A673 (cell line): ENCODE data around the gene HECW1. TPM values are rescaled to one million over a fixed set of nuclear protein-coding genes. Genes with fewer than 3 reads are reported as not detected.

Experiments
- BruUV-seq: library from RNA; stranded (reverse); fragments of 400-500 nt; replicated peaks from 2 replicates; lab custom pipeline; 2021; lab: Mats Ljungman, UMichigan
- CTCF ChIA-PET: fragments of 300-600 bp; sonication (Branson Sonifier 250); formaldehyde crosslinking; loops from one replicate; lab custom pipeline; 2022; ENCODE audit warnings: antibody characterized with exemption; lab: Charles Lee
- POLR2A ChIA-PET: fragments of 300-600 bp; sonication (Branson Sonifier 250); formaldehyde crosslinking; loops from one replicate; lab custom pipeline; 2022; ENCODE audit warnings: antibody characterized with exemption; ENCODE audit not compliant: low non-redundant PET; lab: Charles Lee
- DNase-seq: peaks from one replicate; pipeline ENCODE4 v3.0.0-alpha.2; 2015; ENCODE audit warnings: low spot score
- H3K27ac ChIP-seq: fragments of 200-600 bp; sonication (generic); 2 replicates; pipeline ENCODE4 v1.5.1; 2016; ENCODE audit warnings: mixed run types, low read depth, mild to moderate bottlenecking, mixed read lengths, antibody characterized with exemption, low read length; ENCODE audit not compliant: poor library complexity, severe bottlenecking
- H3K27me3 ChIP-seq: fragments of 200-600 bp; sonication (generic); replicated peaks from 2 replicates; pipeline ENCODE4 v1.6.1; 2017; ENCODE audit warnings: mixed run types, low read depth, mild to moderate bottlenecking, mixed read lengths, antibody characterized with exemption, low read length; ENCODE audit not compliant: insufficient read depth, poor library complexity
- H3K36me3 ChIP-seq: fragments of 200-600 bp; sonication (generic); 2 replicates; pipeline ENCODE4 v1.6.1; 2016; ENCODE audit warnings: mixed run types, mild to moderate bottlenecking, mixed read lengths, antibody characterized with exemption, low read length; ENCODE audit not compliant: insufficient read depth, poor library complexity, severe bottlenecking
- H3K4me1 ChIP-seq: fragments of 200-600 bp; sonication (generic); 2 replicates; pipeline ENCODE4 v1.6.1; 2017; ENCODE audit warnings: mixed run types, mild to moderate bottlenecking, mixed read lengths, antibody characterized with exemption, low read length; ENCODE audit not compliant: insufficient read depth, poor library complexity, severe bottlenecking
- H3K4me3 ChIP-seq: fragments of 200-600 bp; sonication (generic); 2 replicates; pipeline ENCODE4 v1.5.1; 2016; ENCODE audit warnings: low read depth, mixed run types, mild to moderate bottlenecking, mixed read lengths, low read length; ENCODE audit not compliant: poor library complexity, severe bottlenecking
- H3K9me3 ChIP-seq: fragments of 200-600 bp; sonication (generic); 2 replicates; pipeline ENCODE4 v1.6.1; 2016; ENCODE audit warnings: mixed run types, low read depth, mild to moderate bottlenecking, mixed read lengths, antibody characterized with exemption, low read length; ENCODE audit not compliant: poor library complexity, severe bottlenecking
- EZH2 ChIP-seq: fragments of 200-600 bp; sonication (generic); IDR thresholded peaks from 2 replicates; pipeline ENCODE4 v1.6.1; 2017; ENCODE audit warnings: borderline replicate concordance, low read depth, mild to moderate bottlenecking, mixed read lengths, antibody characterized with exemption, low read length; ENCODE audit not compliant: poor library complexity, severe bottlenecking
- intact Hi-C: fragments of 100-400 bp; cut with micrococcal nuclease; formaldehyde crosslinking; loops from one replicate; pipeline ENCODE4 v1.10.0; 2022; ENCODE audit not compliant: unreplicated experiment
- total RNA-seq: library from RNA; stranded (reverse); gene quantifications from 2 replicates; pipeline ENCODE4 v1.2.3, GENCODE V29; 2021
- TF ChIP-seq, protein P1 (sequence below): fragments of 300-800, 200-600 bp; sonication (generic); conservative IDR thresholded peaks from 2 replicates; pipeline ENCODE4 v1.5.1; 2017; ENCODE audit warnings: low read depth, mild to moderate bottlenecking, antibody characterized with exemption, low read length, moderate library complexity, mixed read lengths

HECW1 gene
- total RNA-seq, 1 experiment from 2014 or later, result 0.39 TPM

DNA sequence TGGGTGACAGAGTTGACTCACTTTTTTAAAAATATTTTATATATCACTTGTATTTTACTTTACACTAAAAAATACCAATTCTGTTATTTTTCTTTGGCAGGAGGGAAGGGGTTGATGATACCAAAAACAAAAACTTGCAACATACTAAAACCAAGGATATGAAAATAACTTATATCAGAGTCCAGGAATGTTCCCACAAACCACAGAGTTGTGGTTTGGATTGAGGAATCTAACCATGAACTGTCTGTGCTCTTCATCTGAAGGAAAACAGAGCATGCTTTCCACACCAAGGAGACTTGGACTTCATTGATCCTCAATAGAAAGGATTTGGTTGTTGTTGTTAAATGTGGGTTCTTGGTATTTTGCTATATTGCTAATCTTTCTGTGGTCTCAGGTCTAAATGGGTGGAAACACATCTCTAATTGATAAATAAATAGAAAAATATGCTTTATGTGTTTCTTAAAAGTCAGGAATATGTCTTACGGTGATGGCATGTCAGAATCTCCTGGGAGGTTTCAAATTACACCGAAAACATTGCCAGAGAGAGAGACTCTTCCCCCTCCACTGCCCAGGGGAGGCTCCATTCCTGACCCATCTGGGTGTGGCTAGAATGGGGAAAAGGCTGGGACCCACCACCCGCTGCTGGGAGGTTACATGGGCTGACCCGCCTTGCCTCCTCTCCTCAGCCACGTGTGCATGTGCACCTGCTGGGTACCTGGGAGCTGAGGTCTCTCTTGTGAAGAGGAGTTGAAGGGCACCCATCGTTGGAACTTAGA, 423.6 kb downstream of the HECW1 start:
- Histone ChIP-seq H3K27me3 (no peaks in the 10 kb centered on the region), H3K9me3 (no peaks in the 10 kb centered on the region), H3K36me3 (no peaks in the 10 kb centered on the region), H3K27ac (no peak overlapping the region), H3K4me1 (peaks cover 9% of the 10 kb centered on the region), H3K4me3 (no peak overlapping the region)
- CTCF ChIA-PET, result no interaction called here
- POLR2A ChIA-PET, result no interaction called here
- TF ChIP-seq, protein P1, sequence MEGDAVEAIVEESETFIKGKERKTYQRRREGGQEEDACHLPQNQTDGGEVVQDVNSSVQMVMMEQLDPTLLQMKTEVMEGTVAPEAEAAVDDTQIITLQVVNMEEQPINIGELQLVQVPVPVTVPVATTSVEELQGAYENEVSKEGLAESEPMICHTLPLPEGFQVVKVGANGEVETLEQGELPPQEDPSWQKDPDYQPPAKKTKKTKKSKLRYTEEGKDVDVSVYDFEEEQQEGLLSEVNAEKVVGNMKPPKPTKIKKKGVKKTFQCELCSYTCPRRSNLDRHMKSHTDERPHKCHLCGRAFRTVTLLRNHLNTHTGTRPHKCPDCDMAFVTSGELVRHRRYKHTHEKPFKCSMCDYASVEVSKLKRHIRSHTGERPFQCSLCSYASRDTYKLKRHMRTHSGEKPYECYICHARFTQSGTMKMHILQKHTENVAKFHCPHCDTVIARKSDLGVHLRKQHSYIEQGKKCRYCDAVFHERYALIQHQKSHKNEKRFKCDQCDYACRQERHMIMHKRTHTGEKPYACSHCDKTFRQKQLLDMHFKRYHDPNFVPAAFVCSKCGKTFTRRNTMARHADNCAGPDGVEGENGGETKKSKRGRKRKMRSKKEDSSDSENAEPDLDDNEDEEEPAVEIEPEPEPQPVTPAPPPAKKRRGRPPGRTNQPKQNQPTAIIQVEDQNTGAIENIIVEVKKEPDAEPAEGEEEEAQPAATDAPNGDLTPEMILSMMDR, result no peak
- no peak for TF ChIP-seq EZH2
- no TSS peak for BruUV-seq
- DNase-seq, result no peak
- intact Hi-C loops, result no loop called here

DNA sequence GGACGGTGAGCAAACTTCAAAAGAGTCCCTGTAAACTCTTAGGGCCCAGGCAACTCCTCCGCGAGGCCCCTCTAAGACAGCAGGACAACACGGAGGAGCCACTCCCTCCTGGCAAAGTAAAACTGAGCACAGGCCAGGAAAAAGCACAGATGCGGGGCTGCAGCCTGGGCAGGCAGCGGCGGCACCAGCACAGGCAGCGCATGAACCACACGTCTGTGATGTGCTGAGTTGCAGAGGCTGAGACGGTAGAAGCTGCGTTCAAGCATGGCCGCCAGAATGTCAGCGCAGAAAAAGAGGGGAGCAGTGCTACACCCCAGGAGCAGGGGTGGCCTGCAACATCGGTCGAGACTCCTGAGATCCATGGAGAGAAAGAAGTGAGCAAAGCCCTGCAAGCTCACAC, 424.3 kb downstream of the HECW1 start:
- Histone ChIP-seq H3K9me3 (no peaks in the 10 kb centered on the region), H3K27ac (no peak overlapping the region), H3K4me1 (peaks cover 9% of the 10 kb centered on the region), H3K27me3 (no peaks in the 10 kb centered on the region), H3K4me3 (no peak overlapping the region), H3K36me3 (no peaks in the 10 kb centered on the region)
- intact Hi-C loops, result no loop called here
- ChIA-PET CTCF (no interaction called here), POLR2A (no interaction called here)
- DNase-seq, result no peak
- TF ChIP-seq, protein P1, result no peak
- no peak for TF ChIP-seq EZH2
- BruUV-seq, result no TSS peak

DNA sequence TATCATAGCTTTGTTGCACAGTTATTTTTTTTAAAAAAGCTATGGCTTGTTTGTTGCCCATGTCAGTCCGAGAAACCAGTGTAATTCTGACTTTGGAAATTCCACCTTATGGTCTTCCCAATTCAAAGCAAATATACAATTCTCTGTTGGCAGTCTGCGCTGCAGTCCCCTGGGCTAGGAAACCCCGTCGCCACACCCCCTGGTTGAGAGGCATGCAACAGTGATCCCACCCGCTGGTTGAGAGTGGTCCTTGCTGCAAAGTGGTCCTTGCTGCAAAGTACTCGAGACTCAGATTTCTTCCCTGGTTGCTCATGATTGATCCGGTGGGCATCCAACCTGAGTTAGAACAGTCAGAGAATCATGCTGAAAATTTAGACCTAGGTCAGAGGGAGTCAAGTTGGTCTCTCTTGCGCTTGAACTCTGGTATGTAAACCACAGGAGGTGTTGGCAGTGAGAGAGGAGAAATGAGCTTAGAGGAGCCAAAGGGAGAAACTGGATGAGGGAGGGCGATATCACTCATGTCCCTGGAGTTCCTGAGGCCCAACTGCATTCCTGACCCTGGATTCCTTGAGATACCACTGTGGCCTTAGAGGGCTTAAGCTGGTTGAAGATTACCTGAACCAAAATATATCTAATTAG, 425.4 kb downstream of the HECW1 start:
- no peak for DNase-seq
- no peaks in the 10 kb centered on the region for H3K9me3 ChIP-seq
- no peaks in the 10 kb centered on the region for H3K36me3 ChIP-seq
- H3K27ac ChIP-seq, result no peak overlapping the region
- no peak overlapping the region for H3K4me3 ChIP-seq
- BruUV-seq, result no TSS peak
- TF ChIP-seq EZH2, result no peak
- TF ChIP-seq, protein P1, result no peak
- POLR2A ChIA-PET, result no interaction called here
- CTCF ChIA-PET, result no interaction called here
- peaks cover 9% of the 10 kb centered on the region for H3K4me1 ChIP-seq
- intact Hi-C loops, result no loop called here
- no peaks in the 10 kb centered on the region for H3K27me3 ChIP-seq
